Motor neuron (in vitro differentiated cells): ENCODE results near the gene PLCG1. TPM values are rescaled to one million over a fixed set of nuclear protein-coding genes. Genes with fewer than 3 reads are reported as not detected.
A peak's percentile ranks its signal among the peaks of the same experiment; 100 is the strongest.
"Not testable (repeated sequence)": the region's sequence is repeated elsewhere in the genome, so short reads cannot be mapped to it uniquely, and the experiment has no call there.

Experiments used
- ATAC-seq, 8 experiments: fragments of 200-7000 bp; cut with Tn5 transposase; replicated peaks in 6 of 8; 2 replicates each; pipeline ENCODE4 v1.8.0; 2021; ENCODE audit warnings: mild to moderate bottlenecking in 8 of 8, moderate library complexity in 8 of 8
- H3K27ac ChIP-seq, 2 donors: fragments of 250-450 bp; sonication (Bioruptor Pico); 2 replicates each; pipeline ENCODE4 v1.9.0; 2021; ENCODE audit warnings: antibody characterized with exemption in 2 of 2, mild to moderate bottlenecking in 2 of 2, moderate library complexity in 1 of 2
- H3K4me1 ChIP-seq, 2 donors: fragments of 250-450 bp; sonication (Bioruptor Pico); replicated peaks in 1 of 2; 2 replicates each; pipeline ENCODE4 v1.6.1; 2021; ENCODE audit warnings: antibody characterized with exemption in 2 of 2, mild to moderate bottlenecking in 2 of 2, moderate library complexity in 1 of 2
- H3K4me3 ChIP-seq, 5 donors: fragments of 250-450 bp; sonication (Bioruptor Pico); 2 replicates each; pipeline ENCODE4 v1.9.0; 2021; ENCODE audit warnings: antibody characterized with exemption in 5 of 5, mild to moderate bottlenecking in 5 of 5, moderate library complexity in 4 of 5
- WGBS, 10 experiments: fragments of 450-650 bp; shearing (Covaris generic); methylation state at CpG; one replicate each; pipeline ENCODE4 v1.0.0; 2022; 5-methylcytosine and 5-hydroxymethylcytosine counted together
- in situ Hi-C, 9 experiments: fragments of 400-800 bp; cut with MboI; loops; one replicate each; pipeline ENCODE4 v1.15.0; 2021; ENCODE audit warnings: low sequenced_read_pairs in 9 of 9, low pct_unique_long_range_greater_than_20kb in 2 of 9; ENCODE audit not compliant: unreplicated experiment in 9 of 9
- total RNA-seq, 8 experiments: library from RNA; unstranded; fragments of 300-600 nt; gene quantifications; 2 replicates each; pipeline versions ENCODE4 v1.2.3 to v1.2.4, GENCODE V29; 2022

The PLCG1 gene
- total RNA-seq, 8 experiments from 2014 or later = 17.4 to 135 (median 83.0) TPM

DNA sequence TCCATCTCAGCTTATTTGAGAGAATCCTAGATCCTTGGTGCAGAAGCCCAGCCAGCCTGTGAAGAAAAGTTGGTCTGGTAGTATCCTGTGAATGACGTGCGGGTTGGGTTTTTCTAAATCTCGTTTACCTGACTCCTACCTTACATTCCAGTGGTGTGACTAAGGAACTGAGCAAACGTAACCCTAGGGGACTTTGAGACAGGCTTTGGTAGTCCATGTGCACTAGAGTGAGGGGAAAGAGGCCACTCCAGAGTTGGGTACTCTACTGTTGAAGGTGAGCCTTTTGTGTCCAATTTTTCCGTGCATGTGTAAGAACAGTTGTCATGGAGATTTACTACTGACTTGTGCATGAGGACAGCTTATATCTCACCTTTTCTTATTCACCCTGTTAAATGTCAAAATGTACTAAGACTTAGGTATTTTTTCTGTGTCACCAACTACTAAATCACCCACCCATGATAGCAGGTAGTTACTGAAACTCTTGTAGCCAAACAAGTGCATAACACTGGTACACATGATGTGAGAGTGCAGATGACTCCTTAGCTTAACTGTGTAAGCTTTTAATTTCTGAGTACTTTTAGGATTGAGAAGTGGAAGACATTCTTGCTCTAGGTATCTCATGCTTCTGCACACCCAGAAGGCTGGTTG is 26.3 kb upstream of the PLCG1 start:
- WGBS, 10 experiments = 96 to 100% (median 97%) methylated on average over 2 to 5 of the region's 5 CpGs; no CpG with 5 or more reads in 7 of the 10 experiments
- H3K4me1 ChIP-seq = no peaks in the 10 kb centered on the region
- ATAC-seq = no peak
- no peak overlapping the region for H3K4me3 ChIP-seq
- no peak overlapping the region for H3K27ac ChIP-seq
- in situ Hi-C loops = no loop called here

DNA sequence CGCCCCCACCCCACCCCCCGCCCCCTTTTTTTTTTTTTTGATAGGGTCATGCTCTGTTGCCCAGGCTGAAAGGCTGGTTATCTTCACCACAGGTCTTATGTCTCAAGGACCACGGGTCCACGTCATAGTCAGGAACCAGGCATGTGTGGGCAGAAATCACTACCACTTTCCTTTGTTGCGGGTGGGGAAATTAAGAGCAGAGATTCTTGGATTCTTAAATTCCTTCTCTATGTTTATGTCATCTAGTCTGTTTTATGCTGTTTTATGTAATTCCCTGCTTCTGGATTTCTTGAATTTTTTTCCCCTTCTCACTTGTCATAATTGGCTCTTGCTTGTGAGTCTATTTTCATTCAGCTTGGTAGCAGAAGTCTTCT is 25.8 kb upstream of the PLCG1 start:
- no peak overlapping the region for H3K27ac ChIP-seq
- peak in 3 of 8 experiments; percentile 25 to 62 (median 34) for ATAC-seq
- in situ Hi-C loops = no loop called here
- no peaks in the 10 kb centered on the region for H3K4me1 ChIP-seq
- H3K4me3 ChIP-seq = no peak overlapping the region
- 42 to 100% (median 93%) methylated on average over 1 to 5 of the region's 5 CpGs; no CpG with 5 or more reads in 2 of the 10 experiments for WGBS, 10 experiments

DNA sequence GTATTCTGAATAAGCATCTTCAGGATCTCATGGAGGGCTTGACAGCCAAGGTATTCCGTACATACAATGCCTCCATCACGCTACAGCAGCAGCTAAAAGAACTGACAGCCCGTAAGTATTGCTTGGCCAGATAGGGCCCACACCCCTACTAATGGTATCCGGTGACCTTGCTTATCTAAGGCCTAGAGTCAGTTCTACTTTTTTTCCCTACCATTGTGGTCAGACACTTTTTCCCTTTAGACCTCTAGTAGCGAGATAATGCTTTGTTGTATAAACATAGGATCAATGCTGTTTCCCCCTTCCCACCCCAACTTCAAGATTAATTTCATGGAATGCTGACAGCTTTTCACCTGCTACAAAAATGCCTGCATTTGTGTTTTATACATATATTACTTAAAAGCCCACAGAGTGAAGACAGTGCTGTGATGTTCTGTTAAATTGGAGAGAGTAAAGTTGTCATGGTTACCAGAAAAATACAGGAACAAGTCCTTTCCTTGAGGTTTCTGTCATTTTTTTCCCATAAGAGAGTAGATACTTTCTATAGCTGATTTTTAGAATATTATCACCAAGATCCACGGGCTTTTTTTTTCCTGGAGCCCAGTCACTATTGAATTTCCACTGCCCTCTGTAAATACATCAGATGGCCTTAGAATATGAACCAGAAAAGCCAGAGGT is 20.9 kb upstream of the PLCG1 start:
- Histone ChIP-seq H3K27ac (no peak overlapping the region), H3K4me3 (no peak overlapping the region), H3K4me1 (no peaks in the 10 kb centered on the region)
- in situ Hi-C loops = no loop called here
- WGBS, 10 experiments = 83 to 100% (median 97%) methylated on average over 1 to 6 of the region's 6 CpGs
- no peak for ATAC-seq

DNA sequence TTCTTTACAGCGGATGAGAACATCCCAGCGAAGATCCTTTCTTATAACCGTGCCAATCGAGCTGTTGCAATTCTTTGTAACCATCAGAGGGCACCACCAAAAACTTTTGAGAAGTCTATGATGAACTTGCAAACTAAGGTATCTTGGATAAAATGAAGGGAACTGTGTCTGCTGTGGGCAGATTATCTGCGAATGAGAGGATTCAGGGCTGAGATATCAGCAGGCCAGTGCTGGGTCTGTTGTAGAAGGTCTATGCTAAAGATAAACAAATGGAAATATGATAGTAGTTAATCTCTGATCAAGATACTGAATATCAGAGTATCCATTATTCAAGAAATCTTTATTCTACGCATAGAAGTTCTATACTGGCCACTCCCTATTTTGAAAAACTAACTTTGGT is 19.2 kb upstream of the PLCG1 start:
- WGBS, 10 experiments = 51 to 96% (median 87%) methylated on average over 1 to 6 of the region's 6 CpGs; no CpG with 5 or more reads in 1 of the 10 experiments

DNA sequence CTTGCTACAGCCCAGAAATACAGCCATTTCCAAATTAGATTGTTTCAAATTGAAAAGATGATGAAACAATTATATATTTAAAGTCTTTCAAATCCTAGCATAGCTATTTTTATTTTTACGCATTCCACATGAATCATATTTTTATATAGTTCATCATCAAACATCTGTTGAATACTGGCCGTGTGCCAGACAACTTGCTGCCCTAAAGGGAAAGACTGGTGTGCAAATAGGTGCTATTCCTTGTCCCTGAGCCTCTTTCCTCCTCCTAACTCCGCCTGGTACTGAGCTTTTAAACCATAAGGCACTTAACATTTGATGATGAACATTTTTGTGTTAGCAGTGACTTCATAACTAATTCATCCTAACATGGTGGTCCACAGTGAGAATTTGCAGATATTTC is 18.7 kb upstream of the PLCG1 start:
- peak in 3 of 8 experiments; percentile 13 to 21 (median 13) for ATAC-seq
- in situ Hi-C loops = no loop called here
- no peak overlapping the region for H3K27ac ChIP-seq

More for the DNA sequence above, 19.2 kb upstream of the PLCG1 start:
- H3K4me1 ChIP-seq, H3K4me3 ChIP-seq, in situ Hi-C loops, H3K27ac ChIP-seq: not testable (repeated sequence)
- ATAC-seq = peak in 3 of 8 experiments; percentile 51 to 54 (median 53)

DNA sequence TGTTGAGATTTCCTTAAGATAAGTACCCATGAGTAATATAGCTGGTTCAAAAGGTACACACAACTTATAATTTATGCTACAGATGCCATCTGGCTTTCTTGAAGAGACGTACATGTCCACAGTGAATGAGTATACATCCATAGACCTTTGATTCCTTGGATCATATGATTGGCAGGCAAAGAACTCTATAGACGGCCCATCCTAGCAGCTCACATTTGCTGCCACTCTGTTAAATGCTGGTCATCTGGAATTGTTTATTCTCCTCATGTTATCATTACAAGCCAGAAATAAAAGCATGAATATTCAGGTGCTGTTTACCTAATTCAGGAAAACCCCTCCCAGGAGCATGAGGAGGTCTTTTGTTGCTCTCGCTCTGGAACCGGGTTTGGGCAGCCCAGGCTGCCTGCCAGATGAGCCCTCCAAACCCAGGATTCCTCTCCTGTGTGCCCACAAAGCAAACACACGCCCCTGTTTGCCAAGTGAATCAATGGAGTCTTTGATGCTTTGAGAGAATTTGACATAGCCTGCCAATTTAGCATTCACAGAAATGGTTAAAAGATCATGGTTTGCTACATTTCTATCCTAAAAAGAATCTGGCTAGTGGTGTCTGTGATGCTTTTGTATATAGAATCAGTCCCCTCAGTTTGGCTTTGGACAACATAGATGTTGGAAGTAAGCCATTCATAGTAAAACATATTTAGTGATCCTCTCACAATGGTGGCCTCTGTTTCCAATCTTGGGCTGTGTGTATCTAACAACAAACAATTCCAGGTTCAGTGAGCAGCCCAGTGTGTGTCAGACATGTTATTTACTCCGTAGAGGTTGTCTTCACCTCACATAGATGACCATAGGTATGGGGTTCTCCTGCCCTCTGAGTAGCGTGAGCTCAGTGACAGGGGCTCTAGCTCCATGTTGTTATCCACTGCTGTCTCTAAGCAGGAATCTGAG is 17.5 kb upstream of the PLCG1 start:
- Histone ChIP-seq H3K4me3 (no peak overlapping the region), H3K27ac (no peak overlapping the region), H3K4me1 (no peaks in the 10 kb centered on the region)
- ATAC-seq = peak in 3 of 8 experiments; percentile 62 to 79 (median 71)
- in situ Hi-C loops = no loop called here
- WGBS, 10 experiments = 36 to 100% (median 87%) methylated on average over 1 to 6 of the region's 7 CpGs; no CpG with 5 or more reads in 1 of the 10 experiments

More for the DNA sequence above, 18.7 kb upstream of the PLCG1 start:
- Histone ChIP-seq H3K4me3 (no peak overlapping the region), H3K4me1 (no peaks in the 10 kb centered on the region)
- WGBS, 10 experiments = 0 to 100% (median 88%) methylated on average over 1 to 3 of the region's 3 CpGs

DNA sequence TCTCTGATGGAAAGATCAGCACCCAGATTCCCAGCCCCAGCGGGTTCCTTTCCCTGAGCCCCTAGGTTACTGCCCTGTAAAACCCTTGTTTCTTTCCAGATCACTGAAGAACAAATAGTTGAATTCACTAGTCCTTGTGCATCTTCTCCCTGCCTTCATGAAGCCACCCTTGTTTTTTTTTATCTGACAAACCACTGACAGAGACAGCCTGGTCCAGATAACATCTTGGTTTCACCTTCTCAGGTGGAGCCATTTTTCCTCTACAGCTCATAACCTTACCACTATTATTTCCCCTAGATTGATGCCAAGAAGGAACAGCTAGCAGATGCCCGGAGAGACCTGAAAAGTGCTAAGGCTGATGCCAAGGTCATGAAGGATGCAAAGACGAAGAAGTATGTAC is 15.9 kb upstream of the PLCG1 start:
- in situ Hi-C loops = no loop called here
- WGBS, 10 experiments = 83 to 100% (median 97%) methylated on average over 1 to 3 of the region's 3 CpGs; no CpG with 5 or more reads in 4 of the 10 experiments
- H3K27ac ChIP-seq = no peak overlapping the region
- H3K4me1 ChIP-seq = no peaks in the 10 kb centered on the region
- H3K4me3 ChIP-seq = no peak overlapping the region
- ATAC-seq = no peak

DNA sequence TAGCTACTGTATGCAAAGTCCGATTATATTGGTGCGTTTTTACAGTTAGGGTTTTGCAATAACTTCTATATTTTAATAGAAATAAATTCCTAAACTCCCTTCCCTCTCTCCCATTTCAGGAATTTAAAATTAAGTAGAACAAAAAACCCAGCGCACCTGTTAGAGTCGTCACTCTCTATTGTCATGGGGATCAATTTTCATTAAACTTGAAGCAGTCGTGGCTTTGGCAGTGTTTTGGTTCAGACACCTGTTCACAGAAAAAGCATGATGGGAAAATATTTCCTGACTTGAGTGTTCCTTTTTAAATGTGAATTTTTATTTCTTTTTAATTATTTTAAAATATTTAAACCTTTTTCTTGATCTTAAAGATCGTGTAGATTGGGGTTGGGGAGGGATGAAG is 13.7 kb upstream of the PLCG1 start:
- H3K4me1 ChIP-seq = no peaks in the 10 kb centered on the region
- no peak for ATAC-seq
- H3K27ac ChIP-seq = no peak overlapping the region
- WGBS, 10 experiments = 80 to 100% (median 95%) methylated on average over 1 to 6 of the region's 6 CpGs; no CpG with 5 or more reads in 1 of the 10 experiments
- H3K4me3 ChIP-seq = no peak overlapping the region
- in situ Hi-C loops = no loop called here

DNA sequence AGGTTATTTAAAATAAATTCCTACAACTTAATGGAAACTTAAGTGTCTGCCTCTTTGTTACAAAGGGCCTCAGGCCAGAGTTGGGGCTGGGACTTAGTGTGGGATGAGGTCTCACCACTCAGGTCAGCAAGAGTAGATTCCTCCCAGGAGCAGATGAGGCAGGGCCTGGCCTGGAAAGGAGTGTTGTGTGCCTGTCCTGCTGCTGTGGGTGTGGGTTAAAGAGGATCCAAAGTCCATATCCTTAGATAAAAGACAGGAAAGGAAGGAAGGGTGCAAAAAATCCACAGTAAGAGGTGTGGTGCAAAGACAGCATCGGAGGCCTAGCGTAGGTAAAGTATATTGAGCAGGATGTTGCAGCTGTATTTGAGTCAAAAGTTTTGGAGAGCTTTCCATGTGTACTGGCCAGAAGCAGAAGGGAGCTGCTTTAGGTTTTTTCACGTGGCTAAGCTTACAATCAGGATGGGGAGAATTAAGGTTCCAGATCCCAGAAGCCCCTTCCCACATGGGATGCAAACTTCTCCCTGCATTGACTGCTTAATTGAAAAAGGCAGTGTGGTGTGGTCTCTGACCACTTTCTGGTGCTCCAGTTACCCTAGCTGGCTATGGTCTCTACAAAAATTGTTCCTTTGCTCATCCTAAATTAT is 12.8 kb upstream of the PLCG1 start:
- H3K27ac ChIP-seq = no peak overlapping the region
- WGBS, 10 experiments = 60 to 100% (median 90%) methylated on average over 1 to 3 of the region's 3 CpGs; no CpG with 5 or more reads in 2 of the 10 experiments
- no peak for ATAC-seq
- no peak overlapping the region for H3K4me3 ChIP-seq
- no peaks in the 10 kb centered on the region for H3K4me1 ChIP-seq
- in situ Hi-C loops = no loop called here

DNA sequence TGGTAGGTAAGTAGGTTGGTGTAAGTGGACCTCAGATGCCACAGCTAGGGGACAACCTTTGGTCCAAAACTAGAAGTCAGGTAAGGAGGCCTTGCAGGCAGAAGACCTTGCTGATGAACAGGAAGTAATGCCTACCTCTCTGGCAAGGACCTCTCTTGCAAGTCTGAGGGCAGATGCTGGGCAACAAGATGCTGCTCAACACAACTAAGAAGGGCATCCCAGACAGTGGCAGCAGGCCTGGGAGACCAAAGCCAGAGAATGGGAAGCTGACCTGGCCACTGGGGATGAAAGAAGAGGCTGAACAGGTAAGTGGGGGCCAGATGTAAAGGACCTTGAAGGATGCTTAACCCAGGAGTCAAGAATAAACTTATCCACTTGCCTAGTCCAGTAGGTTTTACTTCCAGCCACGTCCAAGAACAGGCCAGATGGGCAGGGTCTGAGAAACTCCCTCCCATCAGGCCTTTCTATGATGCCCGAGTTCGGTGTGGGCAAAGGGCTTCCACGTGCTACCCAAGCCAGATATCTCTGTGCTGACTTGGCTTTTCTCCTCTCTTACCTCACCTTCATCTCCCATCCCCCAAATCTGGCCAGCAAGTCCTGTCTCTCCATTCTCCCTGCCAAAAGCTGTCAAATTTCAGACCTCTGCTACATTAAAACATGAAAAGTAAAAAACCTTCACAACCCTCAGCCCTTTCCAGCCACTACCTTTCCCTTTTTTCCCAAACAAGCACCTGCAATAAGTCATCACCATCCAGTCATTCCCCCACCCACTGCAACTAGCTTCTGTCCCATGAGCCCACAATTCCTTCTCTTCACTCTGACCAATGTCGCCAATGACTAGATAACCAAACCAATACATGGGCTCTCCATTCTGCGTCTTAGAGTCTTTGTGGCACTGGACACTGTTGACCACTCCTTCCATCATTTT is 11.5 kb upstream of the PLCG1 start:
- H3K27ac ChIP-seq = no peak overlapping the region
- ATAC-seq = no peak
- H3K4me3 ChIP-seq = no peak overlapping the region
- in situ Hi-C loops = no loop called here
- 72 to 100% (median 93%) methylated on average over 2 to 6 of the region's 6 CpGs; no CpG with 5 or more reads in 1 of the 10 experiments for WGBS, 10 experiments
- H3K4me1 ChIP-seq = no peaks in the 10 kb centered on the region

DNA sequence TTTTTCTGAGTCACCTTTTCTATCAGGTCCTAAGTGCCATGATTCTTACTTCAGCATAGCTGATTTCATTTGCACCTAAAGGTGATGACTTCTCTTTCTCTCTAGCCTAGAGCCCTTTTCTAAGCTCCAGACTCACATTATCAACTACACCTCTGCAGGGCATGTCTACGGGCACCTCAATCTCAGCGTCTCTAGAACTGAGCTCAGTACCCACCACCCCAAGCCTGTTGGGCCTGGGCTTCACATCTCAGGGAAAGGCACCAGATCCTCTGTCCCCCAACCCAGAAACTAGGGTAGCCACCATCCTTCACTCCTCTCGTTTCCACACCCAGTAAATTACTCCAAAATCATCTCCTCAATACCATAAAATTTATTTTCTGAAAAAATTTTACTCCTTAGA is 10.6 kb upstream of the PLCG1 start:
- in situ Hi-C loops = no loop called here
- Histone ChIP-seq H3K4me1 (no peaks in the 10 kb centered on the region), H3K4me3 (no peak overlapping the region), H3K27ac (no peak overlapping the region)
- whole genome bisulfite sequencing, 10 experiments = 86 to 100% (median 93%) methylated on average over 1 to 3 of the region's 3 CpGs; no CpG with 5 or more reads in 3 of the 10 experiments
- no peak for ATAC-seq

DNA sequence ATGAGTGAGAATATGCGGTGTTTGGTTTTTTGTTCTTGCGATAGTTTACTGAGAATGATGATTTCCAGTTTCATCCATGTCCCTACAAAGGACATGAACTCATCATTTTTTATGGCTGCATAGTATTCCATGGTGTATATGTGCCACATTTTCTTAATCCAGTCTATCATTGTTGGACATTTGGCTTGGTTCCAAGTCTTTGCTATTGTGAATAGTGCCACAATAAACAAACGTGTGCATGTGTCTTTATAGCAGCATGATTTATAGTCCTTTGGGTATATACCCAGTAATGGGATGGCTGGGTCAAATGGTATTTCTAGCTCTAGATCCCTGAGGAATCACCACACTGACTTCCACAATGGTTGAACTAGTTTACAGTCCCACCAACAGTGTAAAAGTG is 9.0 kb upstream of the PLCG1 start:
- H3K4me3 ChIP-seq, H3K27ac ChIP-seq, in situ Hi-C loops, ATAC-seq, H3K4me1 ChIP-seq: not testable (repeated sequence)
- no CpG with 5 or more reads among the region's 3 CpGs for WGBS, 10 experiments
